ENCODE measurements around the gene LRRC75A. TPM values are rescaled to one million over a fixed set of nuclear protein-coding genes. Genes with fewer than 3 reads are reported as not detected.

Gene LRRC75A
- total RNA-seq (2021; fragmentation: NEBNext Ultra II Directional; extraction: Animal tissue kit (Norgen Biotek cat#: 25700)) (7.2 and 9.9 TPM in 2 replicates), polyA plus RNA-seq (2011; rRNA removed) (9.7 and 10.5 TPM in 2 replicates), polyA minus RNA-seq (2011; rRNA and poly(A)+ RNA removed) (7.3 and 8.1 TPM in 2 replicates)
- polyA plus RNA-seq (2011; cell fraction: cytosol; rRNA removed): 9.6 TPM
- 12.6 TPM for polyA plus RNA-seq (2011; cell fraction: nucleus; rRNA removed)
- 4.8 to 8.9 TPM (median 7.2 TPM) in 4 replicates for polyA plus RNA-seq (2012, experiment 1 of 2)
- 4.5 TPM for polyA plus RNA-seq (2012, experiment 2 of 2)
- polyA plus RNA-seq (2013, experiment 1 of 2): 5.1 TPM
- 5.4 TPM for polyA plus RNA-seq (2013, experiment 2 of 2)
- polyA minus RNA-seq (2011; cell fraction: cytosol; rRNA and poly(A)+ RNA removed): 5.5 TPM
- 20.8 TPM for polyA minus RNA-seq (2011; cell fraction: nucleus; rRNA and poly(A)+ RNA removed)
- long read RNA-seq, experiment 1, partial matches to known transcripts: 0 of 3 reads
- long read RNA-seq, experiment 1, other reads (novel, unspliced or antisense): 2 of 3 reads
- long read RNA-seq, experiment 2, partial matches to known transcripts: 0 of 1 reads
- long read RNA-seq, experiment 2, other reads (novel, unspliced or antisense): 1 of 1 reads

- no peak within 1 kb of the TSS for H3K56ac ChIP-seq (replicated peaks; ENCODE audit: insufficient read length, low read depth, low read length)
- H4K8ac ChIP-seq (ENCODE audit: extremely low read depth, insufficient read depth, low read length): peak within 1 kb of the TSS; percentile 85
- peak in 1 of 2 experiments; percentile 74 for DNase-seq (ENCODE audit: low read depth in 1 of 2, low spot score in 2 of 2)
- peak within 1 kb of the TSS; percentile 72 for H4K91ac ChIP-seq (replicated peaks; ENCODE audit: insufficient read length, low read length)
- H3K36me3 ChIP-seq (ENCODE audit: control insufficient read depth in 2 of 4, insufficient read depth in 4 of 4, low read length in 3 of 4): no peaks in the 10 kb centered on the region
- H2AK5ac ChIP-seq (ENCODE audit: low read depth, low read length): no peak within 1 kb of the TSS
- peak within 1 kb of the TSS; percentile 55; the same call in 1 of the 2 replicates for H2BK20ac ChIP-seq (ENCODE audit: low read length)
- peaks cover 11 to 37% (median 27%) of the 10 kb centered on the region in 4 experiments for H3K4me1 ChIP-seq (replicated peaks in 1 of 4; ENCODE audit: control insufficient read depth in 3 of 4, insufficient read depth in 4 of 4, low read length in 3 of 4)
- peaks cover 6% of the 10 kb centered on the region for H3K23me2 ChIP-seq (ENCODE audit: low read depth, low read length)
- H3K4ac ChIP-seq (replicated peaks; ENCODE audit: insufficient read length, low read depth, low read length): peak within 1 kb of the TSS; percentile 50
- H3K23ac ChIP-seq (ENCODE audit: insufficient read length): no peak within 1 kb of the TSS
- peak within 1 kb of the TSS; percentile 17; the same call in 1 of the 2 replicates for H2AFZ ChIP-seq (ENCODE audit: low read length)
- peak within 1 kb of the TSS in 3 of 4 experiments; percentile 13 to 75 (median 27); a peak in 6 of 7 replicates for H3K9ac ChIP-seq (replicated peaks in 1 of 4; ENCODE audit: extremely low read depth in 1 of 4, low read depth in 3 of 4, low read length in 3 of 4)
- H4K5ac ChIP-seq (ENCODE audit: insufficient read length, low read depth, low read length): no peak within 1 kb of the TSS
- FAIRE-seq: no peak
- H3K14ac ChIP-seq (ENCODE audit: insufficient read length): no peak within 1 kb of the TSS
- POLR2A ChIA-PET (ENCODE audit: partially characterized antibody): interaction anchor here (1.0 to 3.9 kb wide), 7 partner anchors 7 to 93 kb away, joined by 3 to 17 read pairs (median 4); no protein-coding TSS in a partner anchor
- peak within 1 kb of the TSS; percentile 96; the same call in 1 of the 2 replicates for H2BK12ac ChIP-seq (ENCODE audit: low read depth, low read length)
- H3K9me3 ChIP-seq (ENCODE audit: insufficient read depth in 2 of 2, low read depth in 1 of 2, low read length in 1 of 2): no peaks in the 10 kb centered on the region
- CTCF ChIA-PET (ENCODE audit: partially characterized antibody): interaction anchor here (0.6 to 12.0 kb wide), 5 partner anchors 10 to 46 kb away, joined by 3 to 176 read pairs (median 5); no protein-coding TSS in a partner anchor
- peaks cover 5% of the 10 kb centered on the region; the same call in 1 of the 2 replicates for H3K79me1 ChIP-seq (ENCODE audit: low read depth, low read length)
- no peaks in the 10 kb centered on the region for H4K20me1 ChIP-seq (replicated peaks in 1 of 2; ENCODE audit: control insufficient read depth in 1 of 2, insufficient read depth in 2 of 2, low read length in 2 of 2)
- no peak within 1 kb of the TSS for H3K27ac ChIP-seq (ENCODE audit: low read depth, low read length)
- peak within 1 kb of the TSS; percentile 96 to 97 for H3K4me2 ChIP-seq (ENCODE audit: insufficient read depth in 1 of 2, low read depth in 2 of 2, low read length in 2 of 2)
- H3K27me3 ChIP-seq (replicated peaks in 1 of 4; ENCODE audit: control insufficient read depth in 3 of 4, extremely low read depth in 1 of 4, insufficient read depth in 3 of 4, low read length in 3 of 4): peaks cover 0 to 23% (median 13%) of the 10 kb centered on the region in 4 experiments; a peak in 2 of 7 replicates
- 0 out of 2 replicates have a peak within 1 kb of the TSS, but pooled peaks have one; percentile 41 for H2BK5ac ChIP-seq (ENCODE audit: low read depth, low read length)
- peaks cover 0 to 17% of the 10 kb centered on the region in 2 experiments; a peak in 1 of 4 replicates for H3K79me2 ChIP-seq (ENCODE audit: control insufficient read depth in 1 of 2, insufficient read depth in 2 of 2, low read length in 2 of 2)
- no peak within 1 kb of the TSS for H2BK120ac ChIP-seq (replicated peaks; ENCODE audit: low read depth, low read length)
- 3% methylated on average over 43 of the region's 134 CpGs; no CpG with 5 or more reads in 1 of the 2 experiments for WGBS, 2 experiments (ENCODE audit: extremely low coverage in 1 of 2, insufficient coverage in 1 of 2, insufficient read length in 1 of 2, insufficient replicate concordance in 2 of 2, low coverage in 1 of 2, low lambda C conversion rate in 2 of 2, missing lambda C conversion rate in 1 of 2)
- H2BK15ac ChIP-seq (ENCODE audit: low read length): peak within 1 kb of the TSS; percentile 97
- peak within 1 kb of the TSS; percentile 46 to 71 (median 58) for H3K4me3 ChIP-seq (ENCODE audit: extremely low read depth in 1 of 4, insufficient read depth in 2 of 4, low read depth in 3 of 4, low read length in 4 of 4)
- peak within 1 kb of the TSS; percentile 75 for H3K18ac ChIP-seq (ENCODE audit: extremely low read depth, low read length)
- TF ChIP-seq KDM4A (IDR thresholded peaks at IDR 0.05; ENCODE audit: low read depth, low read length, severe bottlenecking) (peak; percentile 84), NANOG (IDR thresholded peaks at IDR 0.05; ENCODE audit: insufficient read depth, low read depth, low read length, poor library complexity, severe bottlenecking) (no peak), ZNF274 (IDR thresholded peaks at IDR 0.05; ENCODE audit: borderline replicate concordance, extremely low read depth, low read length) (no peak), CTCF (IDR thresholded peaks at IDR 0.05; ENCODE audit: control extremely low read depth in 1 of 3, insufficient read depth in 1 of 3, low read depth in 1 of 3, low read length in 3 of 3) (peak in 2 of 3 experiments; percentile 32 to 53; a peak in 3 of 4 replicates)
These were observed at the start of gene LRRC75A for GRCh38 chr17:16491703-16492612. Gene LRRC75A (minus strand): TSS chr17:16492193. CDS start chr17:16491990, 203 bp downstream.

Data from H1 (cell line).